ENCODE results near the gene DNA2. TPM values are rescaled to one million over a fixed set of nuclear protein-coding genes. Genes with fewer than 3 reads are reported as not detected.
A peak's percentile ranks its signal among the peaks of the same experiment; 100 is the strongest.

The DNA2 gene
- total RNA-seq, 2 donors from 2014 or later, result 37.3 to 64.6 TPM

GRCh38 chr10:68434657-68435056 is 37.1 kb downstream of the DNA2 start:
- 96% methylated on average over 4 of the region's 4 CpGs; no CpG with 5 or more reads in 1 of the 2 experiments for WGBS, 2 experiments (ENCODE audit: insufficient coverage in 1 of 2, insufficient read length in 1 of 2)
- H3K27me3 ChIP-seq (ENCODE audit: control insufficient read depth, insufficient read depth, low read length, poor library complexity, severe bottlenecking), result no peaks in the 10 kb centered on the region
- H3K36me3 ChIP-seq (ENCODE audit: control insufficient read depth, insufficient read depth, low read length), result peaks cover 65% of the 10 kb centered on the region
- H3K9ac ChIP-seq (ENCODE audit: extremely low read depth, low read length, poor library complexity, severe bottlenecking), result no peak overlapping the region
- Mint-ChIP-seq H3K36me3 (ENCODE audit: low read depth) (peaks cover 66% of the 10 kb centered on the region), H3K4me3 (no peak overlapping the region), H3K27me3 (ENCODE audit: insufficient read depth) (no peaks in the 10 kb centered on the region), H3K27ac (peak overlapping the region; percentile 35), H3K9me3 (no peaks in the 10 kb centered on the region), H3K4me1 (no peaks in the 10 kb centered on the region)
- no peak for DNase-seq
- H3K4me1 ChIP-seq (ENCODE audit: control insufficient read depth, insufficient read depth, low read length), result no peaks in the 10 kb centered on the region
- no peak overlapping the region for H3K4me3 ChIP-seq (ENCODE audit: low read length)
- H3K27ac ChIP-seq (ENCODE audit: low read depth, low read length), result no peak overlapping the region
- TF ChIP-seq CTCF (conservative IDR thresholded peaks at IDR 0.05), result no peak
- no peaks in the 10 kb centered on the region for H3K9me3 ChIP-seq (ENCODE audit: control insufficient read depth, low read length)

- peaks cover 63% of the 10 kb centered on the region for H3K36me3 Mint-ChIP-seq (ENCODE audit: low read depth)
These were observed 43.2 kb downstream of the DNA2 start for GRCh38 chr10:68428396-68429104.

GRCh38 chr10:68424454-68425014 is 47.2 kb downstream of the DNA2 start:
- 96 to 97% methylated on average over 18 to 20 of the region's 20 CpGs for WGBS, 2 experiments (ENCODE audit: insufficient coverage in 1 of 2, insufficient read length in 1 of 2)
- no peaks in the 10 kb centered on the region for H3K4me1 Mint-ChIP-seq
- no peak overlapping the region for H3K4me3 Mint-ChIP-seq
- Histone ChIP-seq H3K4me1 (ENCODE audit: control insufficient read depth, insufficient read depth, low read length) (no peaks in the 10 kb centered on the region), H3K36me3 (ENCODE audit: control insufficient read depth, insufficient read depth, low read length) (peaks cover 65% of the 10 kb centered on the region), H3K9ac (ENCODE audit: extremely low read depth, low read length, poor library complexity, severe bottlenecking) (no peak overlapping the region), H3K9me3 (ENCODE audit: control insufficient read depth, low read length) (no peaks in the 10 kb centered on the region), H3K27me3 (ENCODE audit: control insufficient read depth, insufficient read depth, low read length, poor library complexity, severe bottlenecking) (no peaks in the 10 kb centered on the region), H3K4me3 (ENCODE audit: low read length) (no peak overlapping the region), H3K27ac (ENCODE audit: low read depth, low read length) (no peak overlapping the region)
- no peak for TF ChIP-seq CTCF (conservative IDR thresholded peaks at IDR 0.05)
- no peak for DNase-seq
- H3K27ac Mint-ChIP-seq, result peak overlapping the region; percentile 53
- H3K36me3 Mint-ChIP-seq (ENCODE audit: low read depth), result peaks cover 65% of the 10 kb centered on the region
- no peaks in the 10 kb centered on the region for H3K27me3 Mint-ChIP-seq (ENCODE audit: insufficient read depth)
- H3K9me3 Mint-ChIP-seq, result no peaks in the 10 kb centered on the region

More at GRCh38 chr10:68428396-68429104, 43.2 kb downstream of the DNA2 start:
- no peak for DNase-seq
- no peaks in the 10 kb centered on the region for H3K9me3 ChIP-seq (ENCODE audit: control insufficient read depth, low read length)
- TF ChIP-seq CTCF (conservative IDR thresholded peaks at IDR 0.05), result no peak
- WGBS, 2 experiments (ENCODE audit: insufficient coverage in 1 of 2, insufficient read length in 1 of 2), result 97 to 100% methylated on average over 5 of the region's 5 CpGs
- no peaks in the 10 kb centered on the region for H3K4me1 ChIP-seq (ENCODE audit: control insufficient read depth, insufficient read depth, low read length)
- no peaks in the 10 kb centered on the region for H3K27me3 ChIP-seq (ENCODE audit: control insufficient read depth, insufficient read depth, low read length, poor library complexity, severe bottlenecking)
- no peak overlapping the region for H3K27ac Mint-ChIP-seq
- no peak overlapping the region for H3K4me3 Mint-ChIP-seq
- no peaks in the 10 kb centered on the region for H3K9me3 Mint-ChIP-seq
- peaks cover 53% of the 10 kb centered on the region for H3K36me3 ChIP-seq (ENCODE audit: control insufficient read depth, insufficient read depth, low read length)
- H3K4me1 Mint-ChIP-seq, result no peaks in the 10 kb centered on the region
- H3K27ac ChIP-seq (ENCODE audit: low read depth, low read length), result no peak overlapping the region
- no peaks in the 10 kb centered on the region for H3K27me3 Mint-ChIP-seq (ENCODE audit: insufficient read depth)
- no peak overlapping the region for H3K4me3 ChIP-seq (ENCODE audit: low read length)
- H3K9ac ChIP-seq (ENCODE audit: extremely low read depth, low read length, poor library complexity, severe bottlenecking), result no peak overlapping the region
